HG03520 (cell line): ENCODE measurements around the gene PLEKHO2.
"Not testable (repeated sequence)": the region's sequence is repeated elsewhere in the genome, so short reads cannot be mapped to it uniquely, and the experiment has no call there.

Experiments used
- ATAC-seq: cut with Tn5 transposase; IDR thresholded peaks from one replicate; pipeline ENCODE4 v1.9.1; 2021; ENCODE audit warnings: mild to moderate bottlenecking, moderate library complexity; ENCODE audit not compliant: unreplicated experiment

The PLEKHO2 gene, protein sequence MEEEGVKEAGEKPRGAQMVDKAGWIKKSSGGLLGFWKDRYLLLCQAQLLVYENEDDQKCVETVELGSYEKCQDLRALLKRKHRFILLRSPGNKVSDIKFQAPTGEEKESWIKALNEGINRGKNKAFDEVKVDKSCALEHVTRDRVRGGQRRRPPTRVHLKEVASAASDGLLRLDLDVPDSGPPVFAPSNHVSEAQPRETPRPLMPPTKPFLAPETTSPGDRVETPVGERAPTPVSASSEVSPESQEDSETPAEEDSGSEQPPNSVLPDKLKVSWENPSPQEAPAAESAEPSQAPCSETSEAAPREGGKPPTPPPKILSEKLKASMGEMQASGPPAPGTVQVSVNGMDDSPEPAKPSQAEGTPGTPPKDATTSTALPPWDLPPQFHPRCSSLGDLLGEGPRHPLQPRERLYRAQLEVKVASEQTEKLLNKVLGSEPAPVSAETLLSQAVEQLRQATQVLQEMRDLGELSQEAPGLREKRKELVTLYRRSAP

DNA sequence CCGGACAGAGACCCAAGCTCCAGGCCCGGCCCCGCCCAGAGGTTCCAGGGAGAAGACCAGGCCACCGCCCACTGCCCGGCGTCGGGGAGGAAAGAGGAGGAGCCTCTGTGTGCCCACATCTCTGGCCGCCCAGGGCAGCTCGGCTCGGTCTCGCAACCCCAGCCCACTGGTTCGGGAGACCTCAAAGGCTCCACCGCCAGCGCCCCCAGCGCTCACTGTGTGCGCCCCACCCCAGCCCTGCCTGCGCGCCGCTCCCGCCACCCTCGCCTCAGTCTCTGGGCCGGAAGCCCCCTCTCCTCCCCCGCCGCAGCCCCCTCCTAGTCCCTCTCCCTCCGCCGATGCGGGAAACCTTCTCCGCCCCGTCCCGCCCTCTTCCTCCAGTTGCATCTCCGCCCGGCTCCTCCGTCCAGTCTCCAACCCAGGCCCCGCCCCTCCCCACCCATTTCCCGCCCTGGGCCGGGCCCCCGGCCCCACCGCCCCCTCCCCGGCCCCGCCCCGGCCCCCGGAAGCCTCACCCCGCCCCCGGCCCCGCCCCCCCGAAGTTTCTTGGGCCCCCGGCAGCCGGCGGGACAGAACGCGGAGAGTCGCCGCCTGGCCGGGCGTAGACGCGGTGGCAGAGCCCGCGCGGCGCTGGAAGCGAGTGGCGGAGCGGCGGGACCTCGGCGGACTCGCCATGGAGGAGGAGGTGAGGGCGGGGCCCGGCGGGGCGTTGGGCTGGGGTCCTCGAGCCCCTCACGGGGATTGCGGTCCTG, at the start of gene PLEKHO2:
PLEKHO2 (plus strand) TSS at position 572 of the 752 bp plus-strand sequence; CDS start at position 674, 102 bp downstream.
- no peak for ATAC-seq

DNA sequence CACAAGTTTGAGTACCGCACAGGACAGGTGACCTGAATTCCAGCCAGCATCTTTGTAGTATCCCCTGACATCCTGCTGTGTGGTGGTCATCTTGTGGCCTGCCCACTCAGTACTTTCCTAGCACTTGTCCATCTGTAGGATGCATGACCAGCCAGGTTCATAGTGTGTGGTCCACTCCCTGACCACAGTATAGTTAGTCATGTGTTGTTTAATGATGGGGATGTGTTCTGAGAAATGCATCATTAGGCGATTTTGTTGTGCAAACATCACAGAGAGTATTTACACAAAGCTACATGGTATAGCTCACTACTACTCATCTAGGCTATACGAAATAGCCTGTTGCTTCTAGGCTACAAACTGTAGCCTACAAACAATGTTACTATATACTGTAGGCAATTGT, 49.4 kb upstream of the PLEKHO2 start:
- no peak for ATAC-seq

DNA sequence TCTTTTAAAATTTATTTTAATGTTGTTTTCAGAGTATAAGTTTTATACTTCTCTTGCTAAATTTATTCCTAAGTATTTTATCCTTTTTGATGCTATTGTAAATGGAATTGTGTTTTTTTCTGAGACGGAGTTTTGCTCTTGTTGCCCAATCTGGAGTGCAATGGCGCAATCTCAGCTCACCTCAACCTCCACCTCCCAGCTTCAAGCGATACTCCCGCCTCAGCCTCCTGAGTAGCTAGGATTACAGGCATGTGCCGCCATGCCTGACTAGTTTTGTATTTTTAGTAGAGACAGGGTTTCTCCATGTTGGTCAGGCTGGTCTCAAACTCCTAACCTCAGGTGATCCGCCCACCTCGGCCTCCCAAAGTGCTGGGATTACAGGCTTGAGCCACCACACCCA, 46.4 kb upstream of the PLEKHO2 start:
- ATAC-seq: not testable (repeated sequence)

DNA sequence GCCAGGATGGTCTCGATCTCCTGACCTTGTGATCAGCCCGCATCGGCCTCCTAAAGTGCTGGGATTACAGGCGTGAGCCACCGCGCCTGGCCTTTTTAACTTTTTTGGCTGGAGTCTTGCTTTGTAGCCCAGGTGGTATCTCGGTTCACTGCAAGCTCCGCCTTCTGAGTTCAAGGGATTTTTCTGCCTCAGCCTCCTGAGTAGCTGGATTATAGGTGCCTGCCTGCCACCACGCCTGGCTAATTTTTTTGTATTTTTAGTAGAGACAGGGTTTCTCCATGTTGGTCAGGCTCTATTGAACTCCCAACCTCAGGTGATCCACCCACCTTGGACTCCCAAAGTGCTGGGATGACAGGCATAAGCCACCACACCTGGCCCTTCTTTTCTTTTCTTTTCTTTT, 45.8 kb upstream of the PLEKHO2 start:
- ATAC-seq: not testable (repeated sequence)

DNA sequence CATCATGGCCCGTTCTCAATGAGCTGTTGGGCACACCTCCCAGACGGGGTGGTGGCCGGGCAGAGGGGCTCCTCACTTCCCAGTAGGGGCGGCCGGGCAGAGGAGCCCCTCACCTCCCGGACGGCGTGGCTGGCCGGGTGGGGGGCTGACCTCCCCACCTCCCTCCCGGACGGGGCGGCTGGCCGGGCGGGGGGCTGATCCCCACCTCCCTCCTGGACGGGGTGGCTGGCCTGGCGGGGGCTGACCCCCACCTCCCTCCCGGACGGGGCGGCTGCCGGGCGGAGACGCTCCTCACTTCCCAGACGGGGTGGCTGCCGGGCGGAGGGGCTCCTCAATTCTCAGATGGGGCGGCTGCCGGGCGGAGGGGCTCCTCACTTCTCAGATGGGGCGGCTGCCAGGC, 42.8 kb upstream of the PLEKHO2 start:
- ATAC-seq: not testable (repeated sequence)

DNA sequence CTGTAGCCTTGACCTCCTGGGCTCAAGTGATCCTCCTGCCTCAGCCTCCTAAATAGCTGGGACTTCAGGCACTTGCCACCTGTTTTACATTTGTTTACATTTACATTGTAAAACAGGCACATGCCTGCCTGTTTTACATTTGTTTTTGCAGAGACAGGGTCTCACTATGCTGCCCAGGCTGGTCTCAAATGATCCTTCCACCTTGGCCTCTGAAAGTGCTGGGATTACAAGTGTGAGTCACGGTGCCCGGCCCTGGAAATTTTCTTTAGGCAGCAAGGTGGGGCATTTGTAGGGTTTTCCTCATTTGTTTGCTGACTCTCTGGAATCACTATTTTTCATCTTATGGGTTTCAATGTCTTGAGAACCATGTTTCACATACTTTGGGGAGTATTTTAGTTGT, 41.2 kb upstream of the PLEKHO2 start:
- no peak for ATAC-seq

DNA sequence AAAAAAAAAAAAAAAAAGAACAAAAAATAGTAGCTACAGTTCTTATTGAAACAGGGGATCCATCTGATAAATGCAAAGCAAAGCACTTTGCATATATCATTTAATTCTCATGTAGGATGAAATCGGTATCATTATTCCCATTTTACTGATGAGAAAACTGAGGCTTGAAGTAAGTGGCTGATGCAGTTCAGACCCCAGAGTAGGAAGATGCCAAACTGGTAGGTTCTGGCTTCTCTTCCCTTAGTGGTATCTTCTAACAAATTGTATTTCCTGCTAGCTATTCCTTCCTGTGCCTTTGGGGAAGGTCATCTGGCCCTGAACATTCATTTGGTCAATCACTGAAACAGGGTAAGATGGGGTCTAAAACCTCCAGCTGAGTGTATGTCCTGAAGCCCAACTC, 38.2 kb upstream of the PLEKHO2 start:
- no peak for ATAC-seq

DNA sequence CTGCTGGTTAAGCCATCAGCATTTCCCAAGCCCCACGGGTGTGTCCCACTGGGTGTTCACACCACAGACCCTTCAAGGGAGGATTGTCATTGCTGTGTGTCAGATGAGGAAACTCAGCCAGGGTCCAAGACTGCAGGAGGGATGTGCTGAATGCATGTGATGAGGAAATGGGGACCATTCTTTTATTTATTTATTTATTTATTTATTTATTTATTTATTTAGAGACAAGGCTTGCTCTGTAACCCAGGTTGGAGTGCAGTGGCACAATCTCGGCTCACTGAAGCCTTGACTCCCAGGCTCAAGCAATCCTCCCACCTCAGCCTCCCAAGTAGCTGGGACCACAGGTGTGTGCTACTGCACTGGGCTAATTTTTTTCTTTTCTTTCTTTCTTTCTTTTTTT, 37.1 kb upstream of the PLEKHO2 start:
- ATAC-seq: no peak

DNA sequence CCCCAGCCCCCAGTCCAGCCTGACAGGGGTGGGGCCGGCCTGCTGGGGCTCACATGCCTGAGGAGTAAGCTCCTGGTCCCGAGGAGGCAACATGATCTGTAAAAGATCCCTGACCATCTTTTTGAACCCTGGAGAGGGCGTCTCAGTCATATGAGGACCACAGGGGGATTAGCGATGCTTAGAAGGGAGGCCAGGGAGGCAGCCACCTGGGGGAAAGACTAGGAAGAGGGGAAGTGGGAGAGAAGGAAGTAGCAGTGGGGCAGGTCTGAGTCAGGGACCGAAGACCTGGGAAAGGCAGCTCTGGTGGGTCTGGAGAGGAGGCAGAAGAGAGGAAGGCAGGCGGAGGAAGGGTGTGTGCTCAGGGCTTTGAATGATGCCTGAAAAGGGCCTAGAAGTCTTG, 35.2 kb upstream of the PLEKHO2 start:
- no peak for ATAC-seq

DNA sequence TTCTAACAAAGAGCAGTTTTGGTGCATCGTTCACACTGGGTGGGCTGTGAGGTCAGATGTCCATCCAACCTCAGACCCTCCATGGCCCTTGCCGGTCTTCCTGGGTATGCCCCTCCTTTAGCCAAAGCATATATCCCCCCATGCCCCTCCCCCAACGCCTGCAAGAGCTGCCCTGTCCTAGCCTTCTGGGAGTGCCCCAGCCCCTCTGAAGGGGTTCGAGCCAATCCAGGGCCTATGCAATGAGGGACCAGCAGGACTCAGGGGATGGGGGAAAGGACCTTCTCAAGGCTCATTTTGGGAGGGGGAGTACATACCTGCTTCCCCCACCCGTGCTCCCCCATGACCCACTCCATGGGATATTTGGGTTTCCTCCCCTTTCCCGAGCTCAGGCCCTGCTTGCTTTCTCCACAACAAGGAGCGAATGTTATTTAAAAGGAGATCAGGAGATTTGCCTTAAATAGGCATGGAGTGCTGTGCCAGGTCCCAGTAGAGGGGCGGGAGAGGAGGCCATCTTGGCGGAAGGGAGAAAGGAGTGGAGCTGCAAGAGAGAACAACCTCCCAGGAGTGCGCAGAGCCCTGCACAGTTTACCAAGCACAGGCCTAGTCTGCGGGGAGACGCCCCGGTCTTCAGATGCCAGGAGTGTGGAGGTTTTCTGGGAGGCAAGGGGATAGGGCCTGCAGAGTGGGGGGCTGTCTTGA, 34.5 kb upstream of the PLEKHO2 start:
- no peak for ATAC-seq

DNA sequence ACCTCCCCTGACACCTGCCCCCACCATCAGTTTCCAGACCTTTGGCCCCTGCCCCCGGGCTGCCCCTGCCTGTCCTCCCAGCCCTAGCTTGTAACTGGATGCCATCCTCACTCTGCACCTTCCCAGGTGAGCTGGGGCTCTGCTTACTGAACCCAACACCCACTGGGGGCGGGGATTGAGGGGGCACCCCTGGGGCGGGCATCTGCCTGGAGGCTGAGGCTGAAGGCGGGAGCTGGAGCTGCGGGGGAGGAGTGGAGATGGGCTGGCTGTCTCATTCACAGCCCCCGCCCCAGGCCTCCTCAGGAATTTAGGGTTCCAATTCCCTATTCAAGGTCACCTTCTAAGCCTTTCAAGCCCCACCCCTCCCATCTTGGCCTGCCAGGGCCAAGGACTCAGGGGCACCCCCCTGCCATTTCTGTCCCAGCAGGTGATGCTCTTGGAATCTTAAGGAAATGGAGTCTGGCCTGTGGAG, 33.9 kb upstream of the PLEKHO2 start:
- ATAC-seq: no peak

DNA sequence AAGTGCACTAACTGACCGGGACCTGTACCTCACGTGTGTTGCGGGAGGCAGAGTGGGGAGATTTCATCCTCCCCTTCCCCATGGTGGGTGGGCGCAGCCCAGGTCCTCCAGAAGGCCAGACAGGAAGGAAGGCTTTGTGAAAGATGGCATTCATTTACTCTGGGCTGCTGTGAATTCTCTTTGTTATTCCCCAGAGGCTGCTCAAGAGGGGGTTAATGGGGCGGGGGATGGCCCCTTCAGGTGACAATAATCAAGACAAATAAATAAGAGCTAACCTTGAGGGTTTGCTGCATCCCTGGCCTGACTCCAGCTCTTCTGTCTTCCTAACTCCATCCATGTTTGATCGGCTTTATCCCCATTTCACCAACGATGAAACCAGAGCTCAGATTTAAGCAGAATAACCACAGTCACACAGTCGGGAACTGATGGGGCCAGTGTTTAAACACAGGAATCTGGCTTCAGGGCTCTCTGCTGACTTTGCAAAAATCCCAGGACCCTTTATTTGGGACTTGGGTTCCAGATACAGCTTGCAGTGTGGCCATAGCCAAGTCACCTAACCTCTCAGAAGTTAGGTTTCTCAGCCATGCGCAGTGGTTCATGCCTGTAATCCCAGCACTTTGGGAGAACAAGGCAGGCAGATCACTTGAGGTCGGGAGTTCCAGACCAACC, 32.8 kb upstream of the PLEKHO2 start:
- ATAC-seq: no peak

DNA sequence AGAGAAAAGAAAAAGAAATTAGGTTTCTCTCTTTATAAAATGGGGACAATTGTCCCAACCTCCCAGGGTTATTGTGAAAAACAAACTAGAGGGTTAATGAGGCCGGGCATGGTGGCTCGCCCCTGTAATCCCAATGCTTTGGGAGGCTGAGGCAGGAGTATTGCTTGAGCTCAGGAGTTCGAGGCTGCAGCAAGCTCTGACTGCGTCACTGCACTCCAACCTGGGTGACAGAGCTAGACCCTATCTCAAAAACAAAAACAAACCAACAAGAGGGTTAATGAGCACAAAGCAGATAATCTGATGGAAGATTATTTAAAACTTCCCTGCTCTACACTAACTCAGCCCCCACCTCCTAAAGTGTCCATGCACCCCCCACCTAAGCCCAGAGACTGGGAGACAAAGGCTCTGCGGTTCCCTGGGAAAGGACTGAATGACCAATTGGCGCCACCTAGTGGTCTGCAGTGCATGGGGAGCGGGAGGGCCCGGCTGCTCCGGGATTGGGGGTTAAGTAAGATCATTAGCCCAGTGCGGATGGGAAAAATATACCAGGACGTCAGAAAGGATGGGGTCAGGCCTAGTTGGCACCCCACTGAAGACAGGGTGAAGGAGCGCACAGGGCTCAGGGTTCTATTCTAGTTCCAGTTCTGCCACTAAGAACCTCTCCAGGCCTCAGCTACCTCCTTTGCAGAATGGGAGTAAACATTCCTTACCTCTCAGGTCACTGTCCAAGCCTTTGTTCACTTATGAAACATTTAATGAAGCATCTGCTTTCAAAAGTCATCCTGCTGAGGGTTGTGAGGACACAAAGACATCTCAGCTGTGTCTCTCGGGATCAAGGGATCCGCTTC, 31.8 kb upstream of the PLEKHO2 start:
- no peak for ATAC-seq

DNA sequence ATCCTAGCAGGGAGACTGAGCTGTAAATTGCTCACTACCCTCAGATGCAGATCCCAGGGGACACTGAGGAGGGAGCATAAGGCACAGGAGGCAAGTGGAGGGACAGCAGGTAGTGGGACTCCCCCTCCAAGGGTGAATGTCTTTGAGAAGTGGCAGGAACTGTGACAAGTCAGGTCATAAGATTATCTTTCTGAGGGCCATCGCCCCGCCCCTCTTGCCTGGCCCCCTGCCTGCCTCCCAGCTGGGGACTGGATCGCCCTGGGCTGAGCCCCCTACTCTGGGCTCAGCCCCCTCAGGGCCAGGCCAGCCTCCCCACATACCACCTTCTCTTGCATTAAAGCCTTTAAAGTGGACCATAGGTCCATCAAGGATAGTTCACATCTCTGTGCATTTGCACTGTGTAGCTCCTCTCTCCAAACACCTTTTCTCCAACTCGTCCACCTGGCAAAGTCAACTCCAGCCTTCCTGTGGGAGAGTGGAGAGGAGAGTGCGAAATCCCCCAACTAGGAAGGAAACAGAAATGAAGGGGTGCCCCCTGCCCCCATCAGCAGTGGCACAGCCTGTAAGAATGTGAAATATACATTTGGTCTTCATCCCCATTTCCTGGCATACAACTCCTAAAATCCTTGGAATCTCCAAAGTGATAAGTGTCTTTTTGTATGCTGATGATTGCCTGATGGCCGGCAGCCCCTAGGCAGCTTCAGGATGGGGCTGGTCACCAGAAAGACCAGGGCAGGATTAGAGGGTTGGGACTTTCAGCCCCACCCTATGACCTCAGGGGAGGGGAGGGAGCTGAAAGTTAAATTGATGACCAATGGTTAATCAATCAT, 31.0 kb upstream of the PLEKHO2 start:
- no peak for ATAC-seq

DNA sequence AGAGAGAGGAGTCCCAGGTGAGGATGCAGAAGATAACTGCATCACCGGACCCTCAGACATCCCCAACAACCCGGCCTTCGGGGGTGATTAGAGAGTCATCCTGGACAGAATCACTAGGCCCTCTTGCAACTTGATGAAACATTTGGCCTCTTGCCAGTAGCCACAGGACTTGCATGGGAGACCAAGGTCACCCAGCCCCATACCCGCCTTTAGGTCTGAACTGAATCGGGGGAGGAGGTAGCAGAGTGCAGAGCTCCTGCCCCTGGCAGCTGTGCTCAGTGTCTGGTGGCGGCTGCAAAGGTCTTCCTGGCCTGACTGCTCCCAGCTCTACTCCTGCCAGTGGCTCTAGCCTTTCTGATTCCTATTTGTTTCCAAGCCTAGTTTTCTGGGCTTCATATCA, 28.6 kb upstream of the PLEKHO2 start:
- ATAC-seq: no peak

DNA sequence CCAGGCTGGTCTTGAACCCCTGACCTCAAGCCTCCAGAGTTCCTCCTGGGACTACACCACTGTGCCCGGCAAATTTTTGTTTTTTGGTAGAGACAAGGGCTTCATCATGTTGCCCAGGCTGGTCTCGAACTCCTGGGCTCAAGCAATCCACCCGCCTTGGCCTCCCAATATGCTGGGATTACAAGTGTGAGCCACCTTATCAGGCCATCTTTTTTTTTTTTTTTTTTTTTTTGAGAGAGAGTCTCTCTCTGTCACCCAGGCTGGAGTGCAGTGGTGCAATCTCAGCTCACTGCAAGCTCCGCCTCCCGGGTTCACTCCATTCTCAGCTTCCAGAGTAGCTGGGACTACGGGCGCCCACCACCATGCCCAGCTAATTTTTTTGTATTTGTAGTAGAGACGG, 27.4 kb upstream of the PLEKHO2 start:
- not testable (repeated sequence) for ATAC-seq

DNA sequence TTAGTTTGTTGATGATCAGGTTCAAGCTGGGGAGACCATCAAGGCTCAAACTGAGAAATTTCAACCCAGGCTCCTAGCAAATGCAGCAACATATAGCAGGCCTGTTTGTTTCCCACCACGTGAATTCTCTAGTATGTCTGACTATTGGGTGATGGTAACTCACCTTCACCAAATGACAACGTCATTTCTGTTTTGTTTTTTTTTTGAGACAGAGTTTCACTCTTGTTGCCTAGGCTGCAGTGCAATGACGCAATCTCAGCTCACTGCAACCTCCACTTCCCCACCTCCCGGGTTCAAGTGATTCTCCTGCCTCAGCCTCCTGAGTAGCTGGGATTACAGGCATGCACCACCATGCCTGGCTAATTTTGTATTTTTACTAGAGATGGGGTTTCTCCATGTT, 26.8 kb upstream of the PLEKHO2 start:
- not testable (repeated sequence) for ATAC-seq

DNA sequence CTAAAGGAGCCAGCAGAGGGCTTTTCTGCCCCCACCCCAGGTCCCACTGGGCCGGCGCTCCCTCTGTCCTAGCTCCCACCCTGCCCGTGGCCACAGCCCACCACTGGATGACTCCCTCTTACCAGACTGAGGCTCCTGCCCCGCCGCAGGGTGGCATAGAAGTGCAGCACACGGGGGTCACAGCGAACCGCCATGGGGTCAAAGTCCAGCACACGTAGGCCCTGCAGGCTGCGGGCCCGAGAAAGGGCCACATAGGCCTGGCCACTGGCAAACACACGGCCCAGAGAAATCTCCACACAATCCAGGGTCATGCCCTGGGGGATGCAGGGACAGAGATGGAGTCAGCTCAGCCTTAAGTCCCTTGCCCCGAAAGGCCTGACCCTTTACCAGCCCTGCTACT, 25.3 kb upstream of the PLEKHO2 start:
- ATAC-seq: no peak

DNA sequence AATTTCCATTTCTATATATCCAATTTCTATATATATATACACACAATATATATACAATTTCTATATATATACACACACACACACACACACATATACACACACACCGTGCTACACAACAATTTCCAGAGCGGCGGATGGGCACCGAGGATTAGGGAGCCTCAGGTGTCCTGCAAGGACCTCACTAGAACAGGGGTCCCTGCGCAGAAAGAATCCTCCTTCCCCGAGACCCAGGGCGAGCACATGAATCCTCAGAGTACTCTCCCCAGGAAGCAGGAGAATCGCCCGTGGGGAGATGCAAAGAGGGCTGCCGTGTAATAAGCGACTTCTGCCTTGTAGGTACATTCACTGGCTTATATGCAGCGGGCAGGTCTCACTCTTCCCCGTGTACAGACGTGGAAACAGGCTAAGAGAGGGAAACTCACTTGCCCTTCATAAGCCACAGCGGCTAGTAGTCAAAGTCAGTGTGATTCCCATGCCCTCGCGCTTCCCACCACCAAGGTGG, 16.7 kb upstream of the PLEKHO2 start:
- ATAC-seq: peak; percentile 10
